Measurements from ENCODE around the gene ARL14EP.

Gene ARL14EP

GRCh38 chr11:30380846-30381245, 57.9 kb downstream of the ARL14EP start:
- DNase-seq (ENCODE audit: low read depth in 2 of 2), result no peak

GRCh38 chr11:30381879-30382278, 59.0 kb downstream of the ARL14EP start:
- no peak for DNase-seq (ENCODE audit: low read depth in 2 of 2)
